Measurements from ENCODE around the gene WASHC3. TPM values are rescaled to one million over a fixed set of nuclear protein-coding genes. Genes with fewer than 3 reads are reported as not detected.

The WASHC3 gene
- total and polyA plus RNA-seq, 12 donors, result 33.2 to 55.2 (median 43.1) TPM

DNA sequence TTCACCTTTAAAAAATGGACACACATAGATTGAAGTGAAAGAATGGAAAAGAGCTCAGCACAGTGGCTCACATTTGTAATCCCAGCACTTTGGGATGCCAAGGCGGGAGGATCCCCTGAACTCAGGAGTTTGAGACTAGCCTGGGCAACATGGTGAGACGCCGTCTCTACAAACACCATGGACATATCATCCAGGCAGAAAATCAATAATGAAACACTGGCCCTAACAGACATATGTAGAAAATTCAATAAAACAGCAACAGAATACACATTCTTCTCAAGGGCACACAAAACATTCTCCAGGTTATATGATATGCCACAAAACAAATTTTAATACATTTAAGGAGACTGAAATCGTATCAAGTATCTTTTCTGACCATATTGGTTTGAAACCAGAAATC, 7.4 kb downstream of the WASHC3 start:
- 97 to 99% methylated on average over 4 of the region's 4 CpGs for whole genome bisulfite sequencing, 2 donors
- Histone ChIP-seq H3K9me3 (no peaks in the 10 kb centered on the region), H3K36me3 (peaks cover 0 to 100% (median 17%) of the 10 kb centered on the region in 9 donors), H3K27me3 (no peaks in the 10 kb centered on the region), H3K4me1 (no peaks in the 10 kb centered on the region), H3K27ac (no peak overlapping the region), H3K4me3 (no peak overlapping the region)
- ATAC-seq (no peak), DNase-seq (no peak)
- TF ChIP-seq, protein P1, sequence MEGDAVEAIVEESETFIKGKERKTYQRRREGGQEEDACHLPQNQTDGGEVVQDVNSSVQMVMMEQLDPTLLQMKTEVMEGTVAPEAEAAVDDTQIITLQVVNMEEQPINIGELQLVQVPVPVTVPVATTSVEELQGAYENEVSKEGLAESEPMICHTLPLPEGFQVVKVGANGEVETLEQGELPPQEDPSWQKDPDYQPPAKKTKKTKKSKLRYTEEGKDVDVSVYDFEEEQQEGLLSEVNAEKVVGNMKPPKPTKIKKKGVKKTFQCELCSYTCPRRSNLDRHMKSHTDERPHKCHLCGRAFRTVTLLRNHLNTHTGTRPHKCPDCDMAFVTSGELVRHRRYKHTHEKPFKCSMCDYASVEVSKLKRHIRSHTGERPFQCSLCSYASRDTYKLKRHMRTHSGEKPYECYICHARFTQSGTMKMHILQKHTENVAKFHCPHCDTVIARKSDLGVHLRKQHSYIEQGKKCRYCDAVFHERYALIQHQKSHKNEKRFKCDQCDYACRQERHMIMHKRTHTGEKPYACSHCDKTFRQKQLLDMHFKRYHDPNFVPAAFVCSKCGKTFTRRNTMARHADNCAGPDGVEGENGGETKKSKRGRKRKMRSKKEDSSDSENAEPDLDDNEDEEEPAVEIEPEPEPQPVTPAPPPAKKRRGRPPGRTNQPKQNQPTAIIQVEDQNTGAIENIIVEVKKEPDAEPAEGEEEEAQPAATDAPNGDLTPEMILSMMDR (IDR thresholded peaks at IDR 0.05), result no peak
- intact Hi-C loops (cut with DNase I), result no loop called here

DNA sequence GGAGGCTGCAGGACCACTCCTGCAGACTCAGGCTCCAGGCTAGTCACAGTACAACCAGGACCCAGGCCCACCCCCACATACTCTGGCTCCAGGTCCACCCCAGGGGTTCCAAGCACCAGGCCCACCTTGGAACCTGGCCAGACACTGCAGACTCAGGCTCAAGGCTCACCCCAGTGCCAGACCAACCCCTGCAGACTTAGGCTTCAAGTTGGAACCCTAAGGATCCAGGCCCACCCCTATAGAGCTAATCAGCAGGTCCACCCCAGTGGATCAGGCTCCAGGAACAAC, 8.8 kb downstream of the WASHC3 start:
- DNase-seq (no peak), ATAC-seq (peak in 1 of 8 donors; percentile 18)
- Histone ChIP-seq H3K4me1 (no peaks in the 10 kb centered on the region), H3K27ac (no peak overlapping the region), H3K27me3 (no peaks in the 10 kb centered on the region), H3K9me3 (no peaks in the 10 kb centered on the region), H3K36me3 (peaks cover 0 to 100% (median 31%) of the 10 kb centered on the region in 9 donors), H3K4me3 (no peak overlapping the region)
- intact Hi-C loops (cut with DNase I), result no loop called here
- TF ChIP-seq, protein P1 (IDR thresholded peaks at IDR 0.05), result no peak

DNA sequence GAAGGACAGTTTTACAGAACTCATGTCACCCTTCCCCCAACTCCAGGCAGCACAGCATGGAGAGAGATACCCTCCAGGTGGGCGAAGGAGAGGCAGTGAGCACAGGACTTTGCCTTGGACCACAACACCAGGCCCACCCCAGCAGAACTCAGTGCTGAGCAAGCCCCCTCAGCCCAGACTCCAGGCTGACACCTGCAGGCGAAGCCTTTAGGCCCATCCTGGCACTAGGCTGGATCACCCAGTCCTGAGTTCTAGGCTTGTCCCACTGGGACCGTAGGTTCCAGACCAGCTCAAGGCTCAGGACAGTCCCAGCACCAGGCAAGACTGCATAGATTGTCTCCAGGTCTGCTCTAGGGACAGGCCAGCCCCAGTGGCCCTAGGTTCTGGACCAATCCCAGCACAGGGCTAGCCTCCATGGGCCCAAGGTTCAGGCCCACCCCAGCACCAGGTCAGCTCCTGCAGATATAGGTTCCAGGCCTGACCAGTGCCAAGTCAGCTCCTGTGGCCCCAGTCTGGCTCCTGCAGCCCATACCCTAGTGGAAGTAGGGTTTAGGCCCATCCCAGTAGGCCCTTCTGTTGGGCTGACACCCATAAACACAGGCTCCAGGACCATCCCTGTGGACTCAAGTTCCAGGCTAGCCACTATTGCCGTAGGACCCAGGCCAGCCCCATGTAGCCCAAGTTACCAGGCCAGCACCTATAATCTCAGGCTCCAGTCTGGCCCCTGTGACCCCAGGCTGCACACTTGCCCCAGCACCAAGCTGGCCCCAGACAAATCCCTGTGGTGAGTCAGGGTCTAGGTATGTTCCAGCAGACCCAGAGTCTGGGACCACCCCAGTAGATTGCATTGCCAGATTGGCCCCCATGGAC, 9.4 kb downstream of the WASHC3 start:
- TF ChIP-seq, protein P1 (IDR thresholded peaks at IDR 0.05), result no peak
- DNase-seq (no peak), ATAC-seq (peak in 3 of 8 donors; percentile 14 to 75 (median 20))
- intact Hi-C loops (cut with DNase I), result no loop called here
- 99% methylated on average over 4 of the region's 4 CpGs for WGBS, 2 donors
- no peak overlapping the region for H3K4me3 ChIP-seq
- peaks cover 0 to 100% (median 32%) of the 10 kb centered on the region in 9 donors for H3K36me3 ChIP-seq
- H3K4me1 ChIP-seq, result no peaks in the 10 kb centered on the region
- no peaks in the 10 kb centered on the region for H3K27me3 ChIP-seq
- H3K9me3 ChIP-seq, result no peaks in the 10 kb centered on the region
- no peak overlapping the region for H3K27ac ChIP-seq

DNA sequence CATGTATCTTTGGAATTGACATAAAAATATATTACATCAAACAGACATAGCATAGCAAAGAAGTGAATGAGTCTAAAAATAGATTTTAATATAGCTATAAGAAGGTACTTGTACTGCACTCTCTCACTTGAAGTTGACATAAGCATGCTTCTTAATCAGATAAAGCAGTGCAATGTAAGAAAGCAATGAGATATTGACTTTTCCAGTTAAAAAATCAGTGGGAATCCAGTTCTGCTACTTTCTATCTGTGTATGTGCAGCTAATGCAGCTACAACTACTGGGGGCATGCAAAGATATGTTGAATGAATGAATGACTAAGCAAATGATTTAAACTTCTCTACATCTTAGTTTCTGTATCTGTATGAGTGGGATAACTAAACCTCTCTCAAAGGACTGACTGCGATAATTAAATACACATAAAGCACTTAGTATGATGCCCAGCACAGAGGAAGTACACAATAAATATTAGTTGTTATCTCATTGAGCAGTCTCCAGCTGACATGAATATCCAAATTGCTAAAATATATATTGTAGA, 10.3 kb downstream of the WASHC3 start:
- H3K4me1 ChIP-seq, result no peaks in the 10 kb centered on the region
- no peaks in the 10 kb centered on the region for H3K27me3 ChIP-seq
- no peak overlapping the region for H3K4me3 ChIP-seq
- TF ChIP-seq, protein P1 (IDR thresholded peaks at IDR 0.05), result no peak
- intact Hi-C loops (cut with DNase I), result no loop called here
- ATAC-seq (no peak), DNase-seq (no peak)
- H3K9me3 ChIP-seq, result no peaks in the 10 kb centered on the region
- 96 to 97% methylated on average over 1 of the region's 1 CpG for WGBS, 2 donors
- H3K27ac ChIP-seq, result no peak overlapping the region
- peaks cover 0 to 100% (median 30%) of the 10 kb centered on the region in 9 donors for H3K36me3 ChIP-seq
